GM19238 (cell line): ENCODE results near the gene CASQ2.

Source experiments
- DNase-seq: peaks from one replicate; pipeline ENCODE4 v3.0.0; 2011; ENCODE audit warnings: low spot score; ENCODE audit not compliant: insufficient read length

Gene CASQ2

DNA sequence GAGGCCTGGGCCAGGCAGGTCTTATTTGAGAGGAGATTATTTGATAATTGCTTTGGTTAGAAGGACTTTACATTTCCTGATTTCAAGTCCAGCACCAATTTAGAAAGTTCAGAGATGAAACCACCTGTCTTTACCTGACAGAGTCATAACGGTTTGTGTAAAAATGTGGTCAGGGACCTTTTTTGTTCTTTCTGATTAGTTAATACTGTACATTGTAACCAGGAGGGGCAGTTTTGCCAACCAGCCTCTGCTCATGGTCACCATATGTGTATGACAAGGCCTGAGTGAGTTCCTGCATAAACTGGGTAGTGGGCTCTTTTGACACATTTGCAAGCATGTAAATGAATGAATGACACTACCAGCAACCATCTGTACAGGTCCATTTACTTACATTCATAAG lies 70.9 kb downstream of the CASQ2 start:
- no peak for DNase-seq

- DNase-seq, result no peak
Observed at GRCh38 chr1:115694805-115695204, 73.7 kb downstream of the CASQ2 start.

GRCh38 chr1:115692224-115692623 lies 76.3 kb downstream of the CASQ2 start:
- DNase-seq, result no peak

- DNase-seq, result no peak
Observed at GRCh38 chr1:115690972-115691371, 77.5 kb downstream of the CASQ2 start.

DNA sequence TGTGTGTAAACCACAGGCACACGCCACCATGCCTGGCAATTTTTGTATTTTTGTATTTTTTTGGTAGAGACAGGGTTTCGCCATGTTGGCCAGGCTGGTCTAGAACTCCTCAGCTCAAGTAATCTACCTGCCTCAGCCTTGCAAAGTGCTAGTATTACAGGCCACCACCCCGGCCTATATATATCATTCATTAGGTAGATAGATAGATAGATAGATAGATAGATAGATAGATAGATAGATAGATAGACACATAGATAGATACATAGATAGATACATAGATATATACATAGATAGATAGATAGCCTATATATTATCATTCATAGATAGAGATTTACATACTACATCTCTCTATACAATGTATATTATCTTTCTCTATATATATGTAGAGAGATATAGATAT lies 80.8 kb downstream of the CASQ2 start:
- DNase-seq, result no peak

- DNase-seq, result no peak
Observed at GRCh38 chr1:115685029-115685705, 83.3 kb downstream of the CASQ2 start.

GRCh38 chr1:115682792-115683191 lies 85.7 kb downstream of the CASQ2 start:
- no peak for DNase-seq

DNA sequence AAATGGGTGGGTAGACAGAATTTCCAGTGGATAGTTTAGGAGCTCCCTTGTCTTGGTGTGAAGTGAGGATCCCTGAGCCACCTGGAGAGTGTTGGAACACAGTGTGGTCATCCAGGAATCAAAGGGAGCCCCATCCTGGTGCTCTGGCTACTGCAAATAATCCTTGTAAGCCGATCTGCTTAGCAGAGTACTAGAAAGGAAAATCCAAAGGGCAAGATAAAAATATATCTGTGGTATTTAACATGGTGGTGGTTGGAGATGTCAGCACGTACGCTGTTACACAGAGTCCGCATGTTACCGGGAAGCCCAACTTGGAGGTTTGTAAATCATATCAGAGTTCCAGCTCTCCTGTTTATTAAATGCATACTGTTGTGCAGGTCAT lies 87.8 kb downstream of the CASQ2 start:
- DNase-seq, result no peak

DNA sequence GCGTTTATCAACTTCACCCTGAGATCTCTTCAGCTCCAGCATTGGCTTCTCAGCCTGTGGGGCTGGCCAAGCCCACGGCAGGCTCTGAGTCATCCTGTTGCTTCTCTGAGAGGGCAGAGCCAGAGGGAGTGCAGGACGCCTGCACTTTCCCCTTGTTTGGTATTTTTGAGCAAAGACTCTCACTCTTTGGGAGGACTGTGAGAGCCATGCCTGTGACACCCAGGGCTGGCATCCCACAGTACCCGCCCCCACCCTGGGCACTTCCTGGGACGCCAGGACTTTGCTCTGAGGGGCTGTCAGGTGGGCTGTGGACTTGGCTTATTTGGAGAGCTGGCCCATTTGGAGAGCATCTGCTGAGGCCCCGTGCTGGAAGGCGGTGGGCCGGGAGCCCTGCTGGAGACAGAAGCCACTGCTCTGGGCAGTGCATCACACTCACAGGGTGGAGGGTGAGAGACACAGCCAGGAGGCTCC lies 89.3 kb downstream of the CASQ2 start:
- no peak for DNase-seq

DNA sequence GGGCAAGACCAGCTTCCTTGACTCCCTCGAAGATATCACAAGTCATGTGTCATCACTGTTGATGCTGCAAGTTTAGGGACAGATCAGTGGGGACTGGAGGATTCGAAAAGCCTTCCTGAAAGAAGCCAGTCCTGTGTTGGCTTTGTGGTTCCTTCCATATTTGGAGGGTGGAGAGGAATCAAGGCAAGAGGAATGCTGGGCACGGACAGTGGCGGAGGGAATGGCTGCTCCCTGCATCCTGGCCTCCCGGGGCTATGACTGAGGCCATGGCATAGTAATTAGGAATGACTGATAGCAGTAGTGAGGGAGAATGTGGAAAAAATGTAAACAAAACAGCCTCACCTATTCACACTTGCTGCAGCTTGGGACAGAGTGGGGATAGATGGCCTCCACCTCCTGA lies 90.4 kb downstream of the CASQ2 start:
- DNase-seq, result no peak

DNA sequence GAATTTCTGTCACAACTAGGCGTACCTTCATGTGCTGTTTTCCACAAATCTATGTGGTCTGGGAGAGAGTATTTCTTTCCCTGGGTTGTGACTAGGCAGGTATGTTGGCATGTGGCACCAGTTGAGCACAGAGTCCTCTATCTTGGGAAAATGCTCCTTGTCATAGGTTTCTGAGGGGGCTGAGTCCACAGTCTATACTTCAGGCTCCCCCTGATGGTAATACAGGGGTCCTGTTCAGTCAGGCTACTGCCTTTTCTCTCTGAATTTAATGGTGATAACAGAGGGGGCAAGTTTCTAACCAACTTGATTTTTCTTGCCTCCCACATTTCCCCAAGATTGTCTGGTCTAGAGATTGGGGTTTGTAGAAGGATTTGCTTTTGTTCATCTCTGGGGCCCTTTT lies 90.9 kb downstream of the CASQ2 start:
- DNase-seq, result no peak

DNA sequence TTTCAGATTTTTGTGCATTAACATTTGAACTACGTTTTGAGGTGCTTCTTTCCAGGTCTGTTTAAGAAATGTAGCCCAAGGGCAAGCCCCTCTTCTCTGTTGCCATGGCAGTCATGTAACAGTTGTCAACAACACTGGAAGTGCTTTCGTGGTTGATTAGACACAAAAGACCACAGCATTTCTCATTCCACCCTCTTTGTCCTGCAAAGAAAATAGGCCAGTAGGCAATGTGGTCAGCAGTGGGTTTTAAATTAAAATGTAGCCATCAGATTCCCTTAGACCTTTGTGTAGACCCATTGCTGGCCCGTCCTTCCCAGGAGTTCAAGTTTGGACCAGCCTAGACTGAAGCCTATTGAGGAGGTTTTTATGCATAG lies 91.3 kb downstream of the CASQ2 start:
- no peak for DNase-seq

- DNase-seq, result no peak
Observed at GRCh38 chr1:115676498-115677181, 91.9 kb downstream of the CASQ2 start.

DNA sequence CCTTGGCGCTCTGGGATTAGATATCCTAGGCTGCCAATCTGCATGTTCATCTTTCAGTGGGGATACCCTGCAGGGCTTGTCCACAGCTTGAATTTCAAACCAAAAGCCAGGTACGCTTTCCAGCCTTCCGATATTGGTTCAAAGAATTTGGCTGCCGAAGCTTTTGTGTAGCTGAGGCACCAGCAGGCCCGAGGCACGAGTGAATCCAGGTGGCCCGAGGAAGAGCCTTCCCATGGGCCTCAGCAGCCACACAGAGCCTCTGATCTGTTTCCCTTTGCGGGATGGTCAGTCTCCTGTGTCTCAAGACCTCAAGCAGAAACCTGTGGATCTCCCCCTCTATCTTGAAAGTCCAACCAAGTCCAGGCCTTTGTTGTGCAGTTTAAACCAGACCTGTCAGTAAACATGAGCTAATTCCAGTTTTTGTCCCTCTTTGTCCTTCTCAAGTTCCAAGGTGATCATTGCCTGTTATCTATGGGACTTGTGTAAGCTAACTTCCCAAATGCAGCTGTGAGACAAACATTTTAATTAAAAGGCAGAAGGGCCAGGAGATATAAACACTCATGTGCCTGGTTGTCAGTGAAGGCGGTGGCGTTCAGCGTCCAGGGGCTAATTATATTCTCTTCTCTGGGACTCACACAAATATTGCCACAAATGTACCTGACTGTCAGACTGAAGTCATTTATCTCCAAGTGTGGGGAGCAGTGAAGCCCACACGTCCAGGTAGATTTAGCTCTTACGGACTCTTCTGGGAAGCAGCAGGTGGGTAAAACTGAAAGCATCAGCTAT lies 96.1 kb downstream of the CASQ2 start:
- no peak for DNase-seq

DNA sequence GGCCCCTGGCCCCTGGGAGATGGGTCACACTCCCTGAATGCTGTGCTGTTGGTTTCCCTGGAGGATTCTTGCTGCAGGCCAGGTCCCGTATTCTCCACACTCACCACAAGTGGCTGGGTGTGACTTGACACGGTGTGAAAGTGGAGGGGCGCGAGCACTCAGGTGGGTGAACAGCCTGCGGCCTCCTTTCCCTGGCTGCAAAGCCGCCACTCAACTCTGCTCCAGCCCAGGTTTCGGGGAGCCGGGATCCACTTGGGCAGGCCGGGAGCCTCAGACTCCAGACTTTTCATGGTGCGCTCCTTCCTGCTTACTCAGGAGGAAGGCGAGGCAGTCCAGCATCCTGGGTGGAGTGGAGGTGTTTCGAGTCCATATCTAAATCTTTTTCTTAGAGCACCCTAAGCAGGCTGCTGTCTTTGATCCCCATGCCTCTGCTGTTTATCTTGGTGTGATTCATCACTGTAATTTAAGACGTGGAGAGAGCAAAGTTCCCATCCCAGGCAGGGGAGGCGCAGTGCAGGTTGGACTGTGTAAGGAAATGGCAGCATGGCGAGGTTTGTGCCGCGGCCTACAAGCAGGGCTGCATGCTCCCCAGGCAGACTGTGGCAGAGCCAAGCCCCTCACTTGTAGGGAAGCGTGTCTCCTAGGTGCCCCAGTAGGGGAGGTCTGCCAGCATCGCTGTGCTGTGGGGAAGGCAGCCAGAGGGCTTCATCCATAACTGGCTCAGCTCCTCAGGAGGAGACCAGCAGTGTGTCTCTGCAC lies 97.2 kb downstream of the CASQ2 start:
- DNase-seq, result no peak

- DNase-seq, result no peak
Observed at GRCh38 chr1:115670476-115671175, 97.9 kb downstream of the CASQ2 start.

- DNase-seq, result no peak
Observed at GRCh38 chr1:115669886-115670285, 98.6 kb downstream of the CASQ2 start.

DNA sequence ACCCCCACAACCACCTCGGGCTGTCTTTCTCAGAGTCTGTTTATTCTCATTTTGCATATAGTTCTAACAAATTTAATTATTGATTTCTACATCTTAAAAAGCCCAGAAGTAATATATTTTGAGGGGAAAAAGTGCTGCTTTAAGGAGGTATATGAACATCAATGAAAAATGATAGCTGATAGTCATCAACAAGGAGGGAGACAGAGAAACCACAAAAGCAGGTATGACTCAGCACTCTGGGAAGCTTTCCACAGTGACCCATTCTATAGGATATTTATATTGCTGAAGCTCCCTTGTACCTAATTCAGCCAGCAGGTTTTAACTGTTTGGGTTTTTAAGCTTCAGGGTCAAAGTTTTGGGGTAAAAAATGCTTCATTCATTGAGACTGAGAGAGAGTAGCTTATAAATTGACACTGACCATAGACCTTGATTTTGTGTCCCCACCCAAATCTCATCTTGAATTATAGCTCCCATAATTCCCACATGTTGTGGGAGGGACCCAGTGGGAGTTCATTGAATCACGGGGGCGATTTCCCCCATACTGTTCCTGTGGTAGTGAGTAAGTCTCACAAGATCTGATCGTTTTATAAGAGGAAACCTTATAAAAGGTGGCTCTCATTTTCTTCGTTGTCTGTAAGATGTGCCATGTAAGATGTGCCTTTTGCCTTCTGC lies 99.4 kb downstream of the CASQ2 start:
- no peak for DNase-seq

DNA sequence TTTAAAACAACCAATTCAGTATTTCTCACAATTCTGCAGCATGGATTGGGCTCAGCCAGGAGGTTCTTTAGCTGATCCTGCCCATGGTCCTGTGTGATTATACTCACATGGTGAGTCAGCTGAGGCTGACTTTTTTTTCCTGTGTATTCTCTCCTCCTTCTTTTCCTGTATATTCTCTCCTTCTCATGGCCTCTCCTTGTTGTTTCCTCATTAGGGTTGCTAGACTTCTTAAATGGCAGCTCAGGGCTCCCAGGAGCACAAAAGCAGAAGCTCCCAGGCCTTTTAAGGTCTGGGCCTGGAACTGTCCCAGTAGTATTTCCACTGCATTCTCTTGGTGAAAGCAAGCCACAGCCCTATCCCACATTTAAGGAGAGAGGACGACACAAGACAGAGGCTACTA lies 99.9 kb downstream of the CASQ2 start:
- DNase-seq, result no peak

DNA sequence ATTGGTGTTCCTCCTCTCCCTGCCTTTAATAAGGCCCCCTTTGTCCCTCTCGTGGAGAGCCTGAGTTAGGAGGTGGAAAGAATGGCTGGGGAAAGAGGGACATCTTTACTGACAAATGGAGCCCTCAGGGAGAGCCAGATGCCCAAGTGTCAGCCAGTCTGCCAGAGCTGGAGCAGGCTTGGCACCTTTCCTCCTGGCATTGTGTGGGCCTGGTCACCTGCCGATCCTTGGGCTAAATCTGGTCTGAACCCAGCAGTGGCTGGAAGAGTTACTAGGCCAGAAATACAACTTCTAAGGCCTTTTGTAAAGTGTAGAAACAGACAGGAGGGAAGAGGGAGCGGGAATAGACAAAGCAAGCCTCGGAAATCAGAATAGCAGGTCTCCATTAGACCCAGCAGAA lies 101.8 kb downstream of the CASQ2 start:
- no peak for DNase-seq

DNA sequence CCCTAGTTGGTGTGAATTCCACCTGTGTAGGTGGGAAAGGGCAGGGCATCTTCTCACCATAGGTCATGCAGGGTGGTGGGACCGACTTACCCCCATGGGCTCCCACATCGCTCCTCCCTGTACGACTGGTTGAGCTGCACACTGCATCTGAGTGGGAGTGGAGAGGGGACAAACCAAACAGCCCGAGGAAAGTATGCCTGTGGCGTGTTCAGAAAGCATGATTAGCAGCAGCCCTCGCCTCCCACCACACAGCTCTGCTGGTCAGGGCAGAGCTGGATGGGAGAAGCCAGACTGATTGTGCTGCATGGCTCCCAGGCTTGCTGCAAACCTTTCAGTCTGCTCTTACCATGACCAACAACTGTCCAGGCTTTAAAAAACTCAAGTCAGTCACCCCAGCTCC lies 102.3 kb downstream of the CASQ2 start:
- DNase-seq, result no peak
